OCI-LY7 (cell line): ENCODE data around the gene LRP10.

ENCODE experiments used
- EZH2phosphoT487 ChIP-seq: fragments of 200-600 bp; sonication (generic); IDR thresholded peaks from 2 replicates; pipeline ENCODE4 v1.6.1; 2018; ENCODE audit warnings: low read depth, borderline replicate concordance, mild to moderate bottlenecking, mixed run types, antibody characterized with exemption, low read length, moderate library complexity, mixed read lengths
- TF ChIP-seq, protein P1 (sequence below): fragments of 200-600 bp; sonication (generic); conservative IDR thresholded peaks from 2 replicates; pipeline ENCODE4 v1.5.1; 2014; ENCODE audit warnings: mild to moderate bottlenecking, antibody characterized with exemption, low read length, moderate library complexity, mixed read lengths

DNA sequence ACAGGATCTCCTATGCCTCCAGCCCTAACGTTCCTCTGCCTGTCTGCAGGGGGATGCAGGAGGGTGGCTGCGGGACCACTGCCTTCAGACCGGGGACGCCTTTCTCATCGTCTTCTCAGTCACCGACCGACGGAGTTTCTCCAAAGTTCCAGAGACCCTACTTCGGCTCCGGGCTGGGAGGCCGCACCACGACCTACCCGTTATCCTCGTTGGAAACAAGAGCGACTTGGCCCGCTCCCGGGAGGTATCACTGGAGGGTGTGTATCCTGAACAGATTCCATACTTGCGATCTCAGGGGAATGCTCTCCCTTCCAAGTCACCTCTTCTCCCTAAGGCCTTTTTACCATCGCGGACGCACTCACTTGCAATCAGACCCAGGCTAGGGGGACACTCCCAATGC lies 14.4 kb downstream of the LRP10 start:
- TF ChIP-seq, protein P1, sequence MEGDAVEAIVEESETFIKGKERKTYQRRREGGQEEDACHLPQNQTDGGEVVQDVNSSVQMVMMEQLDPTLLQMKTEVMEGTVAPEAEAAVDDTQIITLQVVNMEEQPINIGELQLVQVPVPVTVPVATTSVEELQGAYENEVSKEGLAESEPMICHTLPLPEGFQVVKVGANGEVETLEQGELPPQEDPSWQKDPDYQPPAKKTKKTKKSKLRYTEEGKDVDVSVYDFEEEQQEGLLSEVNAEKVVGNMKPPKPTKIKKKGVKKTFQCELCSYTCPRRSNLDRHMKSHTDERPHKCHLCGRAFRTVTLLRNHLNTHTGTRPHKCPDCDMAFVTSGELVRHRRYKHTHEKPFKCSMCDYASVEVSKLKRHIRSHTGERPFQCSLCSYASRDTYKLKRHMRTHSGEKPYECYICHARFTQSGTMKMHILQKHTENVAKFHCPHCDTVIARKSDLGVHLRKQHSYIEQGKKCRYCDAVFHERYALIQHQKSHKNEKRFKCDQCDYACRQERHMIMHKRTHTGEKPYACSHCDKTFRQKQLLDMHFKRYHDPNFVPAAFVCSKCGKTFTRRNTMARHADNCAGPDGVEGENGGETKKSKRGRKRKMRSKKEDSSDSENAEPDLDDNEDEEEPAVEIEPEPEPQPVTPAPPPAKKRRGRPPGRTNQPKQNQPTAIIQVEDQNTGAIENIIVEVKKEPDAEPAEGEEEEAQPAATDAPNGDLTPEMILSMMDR = no peak
- TF ChIP-seq EZH2phosphoT487 = no peak
